HEK293 (cell line): ENCODE data around the gene ASTN2.

ENCODE experiments used
- CTCF ChIA-PET: fragments of 350-600 bp; formaldehyde crosslinking; extraction: SDS; loops from one replicate; lab custom pipeline; 2021; ENCODE audit warnings: antibody characterized with exemption; lab: Yijun Ruan, JAX
- POLR2A ChIA-PET: fragments of 300-600 bp; formaldehyde crosslinking; extraction: SDS; loops from one replicate; lab custom pipeline; 2020; ENCODE audit warnings: antibody characterized with exemption, inconsistent platforms; lab: Yijun Ruan, JAX
- H3K27ac ChIP-seq: fragments of 200-500 bp; sonication (Bioruptor generic); 2 replicates; pipeline ENCODE4 v1.5.1; 2014; ENCODE audit warnings: low read depth, low read length, control low read depth, inconsistent platforms; ENCODE audit errors: extremely low read depth
- H3K36me3 ChIP-seq, 2 experiments: fragments of 200-500 bp in 1 of 2; sonication (Bioruptor generic) in 1 of 2; 1 replicate in 1 of 2; 2 replicates in 1 of 2; pipeline ENCODE4 v1.5.1; 2014 to 2017; ENCODE audit warnings: inconsistent platforms in 2 of 2, low read length in 2 of 2; ENCODE audit not compliant: control insufficient read depth in 2 of 2, insufficient read depth in 1 of 2
- H3K4me1 ChIP-seq: fragments of 200-500 bp; sonication (Bioruptor generic); 2 replicates; pipeline ENCODE4 v1.5.1; 2014; ENCODE audit warnings: mild to moderate bottlenecking, low read length, inconsistent platforms; ENCODE audit not compliant: control insufficient read depth, insufficient read depth
- H3K4me3 ChIP-seq: 2 replicates; pipeline ENCODE4 v1.5.1; 2011; ENCODE audit warnings: low read depth, mild to moderate bottlenecking, control low read depth, low read length, moderate library complexity
- H3K9me3 ChIP-seq: fragments of 200-500 bp; sonication (Bioruptor generic); 2 replicates; pipeline ENCODE4 v1.5.1; 2014; ENCODE audit warnings: low read depth, low read length, inconsistent platforms; ENCODE audit not compliant: control insufficient read depth, insufficient read depth
- GFI1B ChIP-seq: fragments of 450-650 bp; formaldehyde crosslinking; IDR thresholded peaks from 2 replicates; pipeline ENCODE4 v1.5.1; 2016; ENCODE audit warnings: missing biosample characterization, missing genetic modification characterization
- GLI4 ChIP-seq: fragments of 450-650 bp; formaldehyde crosslinking; IDR thresholded peaks from 2 replicates; pipeline ENCODE4 v1.5.1; 2016; ENCODE audit warnings: missing biosample characterization, missing genetic modification characterization
- KLF7 ChIP-seq: fragments of 450-650 bp; formaldehyde crosslinking; IDR thresholded peaks from 2 replicates; pipeline ENCODE4 v1.5.1; 2016; ENCODE audit warnings: missing biosample characterization, missing genetic modification characterization, borderline replicate concordance
- PRDM1 ChIP-seq: fragments of 450-650 bp; formaldehyde crosslinking; IDR thresholded peaks from 2 replicates; pipeline ENCODE4; 2016; ENCODE audit warnings: missing biosample characterization, missing genetic modification characterization
- PRDM10 ChIP-seq: fragments of 450-650 bp; formaldehyde crosslinking; IDR thresholded peaks from 2 replicates; pipeline ENCODE4 v1.5.1; 2016; ENCODE audit warnings: missing biosample characterization, missing genetic modification characterization
- REST ChIP-seq: fragments of 450-650 bp; formaldehyde crosslinking; IDR thresholded peaks from 2 replicates; pipeline ENCODE4 v1.5.1; 2016; ENCODE audit warnings: missing biosample characterization, missing genetic modification characterization
- TRIM28 ChIP-seq: IDR thresholded peaks from 2 replicates; pipeline ENCODE4 v1.6.1; 2011; ENCODE audit warnings: low read length, control low read depth, borderline replicate concordance
- ZBTB11 ChIP-seq: fragments of 450-650 bp; formaldehyde crosslinking; conservative IDR thresholded peaks from 2 replicates; pipeline ENCODE4 v1.5.1; 2016; ENCODE audit warnings: low read depth, missing biosample characterization, missing genetic modification characterization
- ZBTB20 ChIP-seq: fragments of 450-650 bp; formaldehyde crosslinking; IDR thresholded peaks from 2 replicates; pipeline ENCODE4 v1.5.1; 2016; ENCODE audit warnings: missing biosample characterization, missing genetic modification characterization
- ZBTB26 ChIP-seq: fragments of 450-650 bp; formaldehyde crosslinking; optimal IDR thresholded peaks from 2 replicates; pipeline ENCODE3; 2016; ENCODE audit warnings: missing biosample characterization, mild to moderate bottlenecking, missing genetic modification characterization
- ZNF133 ChIP-seq: fragments of 450-650 bp; formaldehyde crosslinking; IDR thresholded peaks from 2 replicates; pipeline ENCODE4 v1.5.1; 2016; ENCODE audit warnings: missing biosample characterization, missing genetic modification characterization
- ZNF19 ChIP-seq: fragments of 450-650 bp; formaldehyde crosslinking; IDR thresholded peaks from 2 replicates; pipeline ENCODE4; 2016; ENCODE audit warnings: missing biosample characterization, missing genetic modification characterization, low read depth
- ZNF211 ChIP-seq: fragments of 450-650 bp; formaldehyde crosslinking; IDR thresholded peaks from 2 replicates; pipeline ENCODE4 v1.5.1; 2016; ENCODE audit warnings: low read depth, missing biosample characterization, missing genetic modification characterization
- ZNF223 ChIP-seq: fragments of 450-650 bp; formaldehyde crosslinking; IDR thresholded peaks from 2 replicates; pipeline ENCODE4 v1.5.1; 2016; ENCODE audit warnings: missing biosample characterization, missing genetic modification characterization
- ZNF548 ChIP-seq: fragments of 450-650 bp; formaldehyde crosslinking; IDR thresholded peaks from 2 replicates; pipeline ENCODE4 v1.5.1; 2016; ENCODE audit warnings: missing biosample characterization, missing genetic modification characterization
- ZNF560 ChIP-seq: fragments of 450-650 bp; formaldehyde crosslinking; IDR thresholded peaks from 2 replicates; pipeline ENCODE4 v1.5.1; 2017; ENCODE audit warnings: missing biosample characterization, missing genetic modification characterization, borderline replicate concordance
- ZNF639 ChIP-seq: fragments of 450-650 bp; formaldehyde crosslinking; IDR thresholded peaks from 2 replicates; pipeline ENCODE4 v1.5.1; 2016; ENCODE audit warnings: missing biosample characterization, missing genetic modification characterization
- ZNF785 ChIP-seq: fragments of 450-650 bp; formaldehyde crosslinking; IDR thresholded peaks from 2 replicates; pipeline ENCODE4 v1.5.1; 2016; ENCODE audit warnings: missing biosample characterization, missing genetic modification characterization
- ZSCAN5A ChIP-seq: fragments of 450-650 bp; formaldehyde crosslinking; IDR thresholded peaks from 2 replicates; pipeline ENCODE4 v1.5.1; 2016; ENCODE audit warnings: missing biosample characterization, missing genetic modification characterization

Gene ASTN2

GRCh38 chr9:117123729-117124128 lies 291.1 kb downstream of the ASTN2 start (continued):
- TF ChIP-seq ZBTB26 (tag by site-specific recombination) (no peak), PRDM1 (tag by site-specific recombination) (no peak), GLI4 (no peak), ZBTB20 (tag by site-specific recombination) (no peak), ZNF639 (tag by site-specific recombination) (no peak)

- Histone ChIP-seq H3K4me3 (no peak overlapping the region), H3K36me3 (no peaks in the 10 kb centered on the region), H3K27ac (no peak overlapping the region), H3K4me1 (no peaks in the 10 kb centered on the region), H3K9me3 (no peaks in the 10 kb centered on the region)
- TF ChIP-seq ZNF133 = no peak
- POLR2A ChIA-PET = no interaction called here
- CTCF ChIA-PET = no interaction called here
Observed at GRCh38 chr9:117122953-117123352, 291.9 kb downstream of the ASTN2 start.

- Histone ChIP-seq H3K27ac (no peak overlapping the region), H3K36me3 (no peaks in the 10 kb centered on the region), H3K4me1 (no peaks in the 10 kb centered on the region), H3K4me3 (no peak overlapping the region), H3K9me3 (no peaks in the 10 kb centered on the region)
- CTCF ChIA-PET = interaction anchor here (0.6 kb wide), 1 partner anchor 125 kb away, joined by 4 read pairs; no protein-coding TSS in a partner anchor
- POLR2A ChIA-PET = no interaction called here
- no peak for TF ChIP-seq PRDM10 (tag by site-specific recombination)
- TF ChIP-seq ZNF560 (tag by site-specific recombination) = no peak
- no peak for TF ChIP-seq ZBTB11 (tag by site-specific recombination)
- TF ChIP-seq KLF7 (tag by site-specific recombination) = no peak
- no peak for TF ChIP-seq GFI1B (tag by site-specific recombination)
- no peak for TF ChIP-seq REST (tag by site-specific recombination)
- TF ChIP-seq ZNF548 = no peak
- TF ChIP-seq ZNF223 (tag by site-specific recombination) = no peak
- TF ChIP-seq ZSCAN5A (tag by site-specific recombination) = no peak
- TF ChIP-seq ZNF211 (tag by site-specific recombination) = no peak
- no peak for TF ChIP-seq ZNF19
- TF ChIP-seq TRIM28 = no peak
- TF ChIP-seq ZNF785 (tag by site-specific recombination) = no peak
Observed at GRCh38 chr9:117122102-117122501, 292.8 kb downstream of the ASTN2 start.
